Mesendoderm (in vitro differentiated cells): ENCODE data around the gene SPATA45.

ENCODE experiments used
- DNase-seq: peaks from one replicate; pipeline ENCODE4 v3.0.0; 2013
- H2AK5ac ChIP-seq: 2 replicates; pipeline ENCODE4 v1.6.1; 2013; ENCODE audit warnings: low read length, inconsistent platforms
- H2BK120ac ChIP-seq: 2 replicates; pipeline ENCODE4 v1.6.1; 2013; ENCODE audit warnings: low read depth, mild to moderate bottlenecking, low read length, moderate library complexity, mixed read lengths
- H2BK15ac ChIP-seq: replicated peaks from 2 replicates; pipeline ENCODE4 v1.6.1; 2013; ENCODE audit warnings: low read depth, mild to moderate bottlenecking, moderate library complexity
- H2BK5ac ChIP-seq: 2 replicates; pipeline ENCODE4 v1.6.1; 2013; ENCODE audit warnings: low read length, inconsistent platforms
- H3K18ac ChIP-seq: 2 replicates; pipeline ENCODE4 v1.6.1; 2013; ENCODE audit warnings: mild to moderate bottlenecking, low read length, mixed read lengths
- H3K23ac ChIP-seq: one replicate; pipeline ENCODE4 v1.6.1; 2013; ENCODE audit warnings: low read length
- H3K27ac ChIP-seq: 2 replicates; pipeline ENCODE4 v1.5.1; 2013; ENCODE audit warnings: low read depth, mild to moderate bottlenecking, inconsistent platforms, low read length, moderate library complexity
- H3K27me3 ChIP-seq: 2 replicates; pipeline ENCODE4 v1.6.1; 2013; ENCODE audit warnings: low read length, control low read depth, mild to moderate bottlenecking, inconsistent platforms; ENCODE audit not compliant: insufficient read depth, poor library complexity
- H3K36me3 ChIP-seq: 2 replicates; pipeline ENCODE4 v1.6.1; 2013; ENCODE audit warnings: low read length, inconsistent platforms; ENCODE audit not compliant: control insufficient read depth, insufficient read depth
- H3K4ac ChIP-seq: one replicate; pipeline ENCODE4 v1.6.1; 2013; ENCODE audit warnings: low read depth, mild to moderate bottlenecking, low read length, moderate library complexity
- H3K4me1 ChIP-seq: 2 replicates; pipeline ENCODE4 v1.6.1; 2013; ENCODE audit warnings: low read depth, low read length, inconsistent platforms; ENCODE audit not compliant: control insufficient read depth
- H3K4me2 ChIP-seq: 2 replicates; pipeline ENCODE4 v1.6.1; 2013; ENCODE audit warnings: low read length
- H3K4me3 ChIP-seq: 2 replicates; pipeline ENCODE4 v1.5.1; 2013; ENCODE audit warnings: mild to moderate bottlenecking, low read length
- H3K56ac ChIP-seq: one replicate; pipeline ENCODE4 v1.6.1; 2013; ENCODE audit warnings: low read length
- H3K79me1 ChIP-seq: 2 replicates; pipeline ENCODE4 v1.6.1; 2013; ENCODE audit warnings: low read length, inconsistent platforms
- H3K79me2 ChIP-seq: 2 replicates; pipeline ENCODE4 v1.6.1; 2013; ENCODE audit warnings: mild to moderate bottlenecking, low read length; ENCODE audit not compliant: control insufficient read depth, insufficient read depth
- H3K9ac ChIP-seq: 2 replicates; pipeline ENCODE4 v1.6.1; 2013; ENCODE audit warnings: low read length, inconsistent platforms
- H4K5ac ChIP-seq: one replicate; pipeline ENCODE4 v1.6.1; 2013; ENCODE audit warnings: low read length
- H4K8ac ChIP-seq: one replicate; pipeline ENCODE4 v1.6.1; 2013; ENCODE audit warnings: low read depth, mild to moderate bottlenecking, control low read depth, low read length, moderate library complexity
- WGBS: extraction: QIAGEN DNeasy Blood & Tissue Kit; methylation state at CpG from one replicate; pipeline ENCODE4 v1.1.7; 2013; ENCODE audit warnings: low lambda C conversion rate, missing lambda C conversion rate; ENCODE audit not compliant: insufficient coverage; ENCODE audit errors: extremely low coverage; 5-methylcytosine and 5-hydroxymethylcytosine counted together

The SPATA45 gene

GRCh38 chr1:212827831-212828278, 19.6 kb downstream of the SPATA45 start:
- H3K9ac ChIP-seq, result no peak overlapping the region

GRCh38 chr1:212827171-212827776, 20.2 kb downstream of the SPATA45 start:
- no peak overlapping the region for H3K4me3 ChIP-seq
- no peak for DNase-seq
- no peak overlapping the region for H3K56ac ChIP-seq
- no CpG with 5 or more reads among the region's 4 CpGs for WGBS
- no peak overlapping the region for H3K27ac ChIP-seq
- no peak overlapping the region for H3K4ac ChIP-seq
- no peaks in the 10 kb centered on the region for H3K36me3 ChIP-seq
- H2AK5ac ChIP-seq, result no peak overlapping the region
- H2BK120ac ChIP-seq, result no peak overlapping the region
- no peak overlapping the region for H3K9ac ChIP-seq
- no peaks in the 10 kb centered on the region for H3K79me2 ChIP-seq
- H2BK5ac ChIP-seq, result no peak overlapping the region
- H3K27me3 ChIP-seq, result no peaks in the 10 kb centered on the region
- no peak overlapping the region for H2BK15ac ChIP-seq
- H4K8ac ChIP-seq, result no peak overlapping the region
- H4K5ac ChIP-seq, result no peak overlapping the region
- H3K4me2 ChIP-seq, result no peak overlapping the region
- no peak overlapping the region for H3K23ac ChIP-seq
- H3K4me1 ChIP-seq, result no peaks in the 10 kb centered on the region
- no peaks in the 10 kb centered on the region for H3K79me1 ChIP-seq
- H3K18ac ChIP-seq, result no peak overlapping the region

More at GRCh38 chr1:212827831-212828278, 19.6 kb downstream of the SPATA45 start:
- Histone ChIP-seq H2BK5ac (no peak overlapping the region), H3K79me2 (no peaks in the 10 kb centered on the region), H3K27ac (no peak overlapping the region), H3K56ac (no peak overlapping the region), H3K18ac (no peak overlapping the region), H3K27me3 (no peaks in the 10 kb centered on the region), H3K36me3 (no peaks in the 10 kb centered on the region), H3K4ac (no peak overlapping the region), H3K4me3 (no peak overlapping the region), H4K8ac (no peak overlapping the region), H3K23ac (no peak overlapping the region), H2AK5ac (no peak overlapping the region), H2BK15ac (no peak overlapping the region), H3K4me1 (no peaks in the 10 kb centered on the region), H4K5ac (no peak overlapping the region), H2BK120ac (no peak overlapping the region), H3K4me2 (no peak overlapping the region), H3K79me1 (no peaks in the 10 kb centered on the region)
- WGBS, result no CpG with 5 or more reads among the region's 5 CpGs
- no peak for DNase-seq

GRCh38 chr1:212825798-212826452, 21.5 kb downstream of the SPATA45 start:
- Histone ChIP-seq H3K4me3 (no peak overlapping the region), H3K4ac (no peak overlapping the region), H3K36me3 (no peaks in the 10 kb centered on the region), H2BK15ac (no peak overlapping the region), H4K5ac (no peak overlapping the region), H3K18ac (no peak overlapping the region), H3K27ac (no peak overlapping the region), H2BK120ac (no peak overlapping the region), H3K4me2 (no peak overlapping the region), H3K4me1 (no peaks in the 10 kb centered on the region), H3K56ac (no peak overlapping the region), H3K23ac (no peak overlapping the region), H2BK5ac (no peak overlapping the region), H2AK5ac (no peak overlapping the region), H3K79me2 (no peaks in the 10 kb centered on the region), H3K9ac (no peak overlapping the region), H4K8ac (no peak overlapping the region), H3K79me1 (no peaks in the 10 kb centered on the region), H3K27me3 (no peaks in the 10 kb centered on the region)
- peak; percentile 3 for DNase-seq
- WGBS, result no CpG with 5 or more reads among the region's 6 CpGs

DNA sequence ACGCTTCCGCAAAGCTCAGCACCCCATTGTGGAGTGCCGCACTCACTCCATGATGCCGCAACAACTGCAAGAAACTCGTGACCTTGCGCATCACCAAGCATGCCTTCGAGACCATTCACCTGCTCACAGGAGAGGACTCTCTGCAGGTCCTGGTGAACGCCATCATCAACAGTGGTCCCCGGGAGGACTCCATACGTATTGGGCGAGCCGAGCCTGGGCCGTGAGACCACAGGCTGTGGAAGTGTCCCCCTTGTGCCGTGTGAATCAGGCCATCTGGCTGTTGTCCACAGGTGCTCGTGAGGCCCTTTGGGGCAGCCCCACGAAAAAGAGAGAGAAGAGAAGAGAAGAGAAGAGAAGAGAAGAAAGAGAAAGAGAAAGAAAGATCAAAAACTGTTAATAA, 23.2 kb downstream of the SPATA45 start:
- Histone ChIP-seq H3K79me1 (no peaks in the 10 kb centered on the region), H3K9ac (no peak overlapping the region), H3K4ac (no peak overlapping the region), H3K56ac (no peak overlapping the region), H3K79me2 (no peaks in the 10 kb centered on the region), H3K27me3 (no peaks in the 10 kb centered on the region), H2BK120ac (no peak overlapping the region), H2BK15ac (no peak overlapping the region), H3K4me2 (no peak overlapping the region), H3K4me3 (no peak overlapping the region), H3K36me3 (no peaks in the 10 kb centered on the region), H3K18ac (no peak overlapping the region), H4K8ac (no peak overlapping the region), H3K23ac (no peak overlapping the region), H4K5ac (no peak overlapping the region), H2AK5ac (no peak overlapping the region), H3K4me1 (no peaks in the 10 kb centered on the region), H3K27ac (no peak overlapping the region), H2BK5ac (no peak overlapping the region)
- no peak for DNase-seq
- no CpG with 5 or more reads among the region's 16 CpGs for WGBS

DNA sequence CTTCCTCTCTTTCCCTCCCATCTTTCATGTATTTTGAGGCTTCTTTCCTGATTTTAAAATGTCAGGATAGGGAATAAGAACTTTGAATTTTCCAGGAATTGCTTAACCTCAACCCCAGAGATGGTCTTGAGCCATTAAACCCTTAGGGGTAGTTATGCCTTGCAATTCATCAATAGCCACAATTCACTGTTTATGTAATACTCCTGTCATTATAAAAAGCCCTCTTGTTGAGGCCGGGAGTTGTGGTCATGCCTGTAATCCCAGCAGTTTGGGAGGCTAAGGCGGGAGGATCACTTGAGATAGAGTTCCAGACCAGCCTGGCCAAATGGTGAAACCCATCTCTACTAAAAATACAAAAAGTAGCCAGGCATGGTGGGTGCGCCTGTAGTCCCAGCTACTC, 24.5 kb downstream of the SPATA45 start:
- Histone ChIP-seq H3K4ac (no peak overlapping the region), H2BK15ac (no peak overlapping the region), H3K56ac (no peak overlapping the region), H2BK5ac (no peak overlapping the region), H3K4me3 (no peak overlapping the region), H3K79me2 (no peaks in the 10 kb centered on the region), H3K27me3 (no peaks in the 10 kb centered on the region), H3K4me2 (no peak overlapping the region), H3K27ac (no peak overlapping the region), H2BK120ac (no peak overlapping the region), H3K9ac (no peak overlapping the region), H3K18ac (no peak overlapping the region), H3K23ac (no peak overlapping the region), H3K79me1 (no peaks in the 10 kb centered on the region), H4K8ac (no peak overlapping the region), H4K5ac (no peak overlapping the region), H2AK5ac (no peak overlapping the region), H3K4me1 (no peaks in the 10 kb centered on the region), H3K36me3 (no peaks in the 10 kb centered on the region)
- DNase-seq, result no peak
- WGBS, result no CpG with 5 or more reads among the region's 3 CpGs

GRCh38 chr1:212820969-212821368, 26.5 kb downstream of the SPATA45 start:
- no CpG with 5 or more reads among the region's 2 CpGs for WGBS

More at GRCh38 chr1:212820969-212821368, 26.5 kb downstream of the SPATA45 start:
- Histone ChIP-seq H3K56ac (no peak overlapping the region), H3K18ac (no peak overlapping the region), H2BK120ac (no peak overlapping the region), H2BK5ac (no peak overlapping the region), H4K8ac (no peak overlapping the region), H3K23ac (no peak overlapping the region), H3K36me3 (no peaks in the 10 kb centered on the region), H4K5ac (no peak overlapping the region), H2BK15ac (no peak overlapping the region), H3K4me2 (no peak overlapping the region), H3K4me1 (no peaks in the 10 kb centered on the region), H3K4ac (no peak overlapping the region), H3K27ac (no peak overlapping the region), H3K9ac (no peak overlapping the region), H3K27me3 (no peaks in the 10 kb centered on the region), H2AK5ac (no peak overlapping the region), H3K79me1 (no peaks in the 10 kb centered on the region), H3K4me3 (no peak overlapping the region), H3K79me2 (no peaks in the 10 kb centered on the region)
- DNase-seq, result no peak
